NCI-H1092 treated with DMSO at 0.1 percent for 48 hours (cell line): ENCODE measurements around the gene GADD45B.

Source experiments
- DNase-seq: peaks from one replicate; lab custom pipeline; 2025; lab: John Stamatoyannopoulos, UW

GADD45B gene

GRCh38 chr19:2475702-2476450, at the start of gene GADD45B:
Gene GADD45B, plus strand, starts transcription at chr19:2476127. Its CDS starts 232 bp downstream, at chr19:2476359.
- DNase-seq = peak; percentile 89

GRCh38 chr19:2426611-2427428, 49.1 kb upstream of the GADD45B start:
- peak; percentile 25 for DNase-seq

GRCh38 chr19:2427429-2428320, 48.3 kb upstream of the GADD45B start, which contains the start of gene TIMM13:
Gene TIMM13, minus strand, starts transcription at chr19:2427586. Its CDS starts 53 bp downstream, at chr19:2427533.
- peak; percentile 97 for DNase-seq

GRCh38 chr19:2428321-2428690, 47.6 kb upstream of the GADD45B start:
- peak; percentile 50 for DNase-seq

- peak; percentile 44 for DNase-seq
Observed at GRCh38 chr19:2428756-2429711, 46.9 kb upstream of the GADD45B start.

DNA sequence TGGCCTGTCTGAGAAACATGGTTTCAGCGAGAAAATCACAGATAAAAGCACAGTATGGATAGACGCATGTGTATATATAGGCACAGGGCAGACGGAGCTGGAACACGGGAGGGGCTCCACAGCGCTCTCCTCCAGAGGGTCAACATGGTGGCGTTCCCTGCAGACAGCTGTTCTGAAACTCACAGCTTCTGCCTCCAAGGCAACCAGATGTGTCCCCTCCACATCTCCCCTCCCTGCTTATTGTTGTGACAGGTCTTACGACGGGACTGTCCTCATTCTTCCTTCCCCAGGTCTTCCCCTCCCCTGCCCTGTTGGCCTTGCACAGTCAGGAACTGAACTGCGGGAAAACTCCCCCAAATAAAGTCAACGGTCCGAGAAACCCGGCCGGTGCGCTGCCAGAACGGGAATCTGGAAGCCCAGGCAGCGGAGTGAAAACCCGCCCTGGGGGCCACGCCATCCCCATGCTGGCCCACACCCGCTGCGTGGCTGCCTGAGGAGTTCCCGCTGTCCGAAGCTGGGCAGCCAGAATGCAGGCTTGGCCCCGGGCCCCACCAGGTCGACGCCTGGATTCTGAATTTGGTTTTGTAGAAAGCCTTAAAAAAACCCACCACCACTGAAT, 45.9 kb upstream of the GADD45B start:
- DNase-seq = no peak

GRCh38 chr19:2431318-2432055, 44.4 kb upstream of the GADD45B start:
- DNase-seq = no peak

DNA sequence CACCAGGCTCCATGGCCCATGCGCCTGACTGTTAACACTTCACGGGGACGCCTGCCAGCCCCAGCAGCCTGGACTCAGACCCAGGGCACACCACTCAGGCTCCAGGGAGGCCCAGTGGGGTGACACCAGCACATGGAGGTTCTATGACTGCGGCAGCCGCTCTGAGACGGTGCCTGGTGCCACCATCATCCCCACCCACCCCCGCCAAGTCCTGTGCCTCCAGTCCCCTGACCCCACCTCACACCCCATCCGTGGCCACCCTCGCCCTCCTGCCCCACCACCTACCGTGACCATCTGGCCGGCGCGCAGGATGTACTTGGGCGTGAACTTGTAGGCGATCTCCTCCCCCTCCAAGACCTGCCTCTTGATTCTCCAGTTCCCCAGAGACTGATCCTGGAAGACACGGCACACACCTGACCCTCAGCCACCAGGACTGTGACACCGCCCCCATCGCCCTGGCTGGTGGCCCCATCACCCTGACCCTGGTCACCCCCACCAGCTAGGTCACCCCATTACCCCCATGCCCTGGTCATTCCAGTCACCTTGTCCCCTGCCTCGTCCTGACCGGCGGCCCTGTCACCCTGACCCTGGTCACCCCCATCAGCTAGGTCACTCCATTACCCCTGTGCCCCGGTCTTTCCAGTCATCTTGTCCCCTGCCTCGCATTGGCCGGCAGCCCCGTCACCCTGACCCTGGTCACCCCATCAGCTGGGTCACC, 43.6 kb upstream of the GADD45B start:
- no peak for DNase-seq

- no peak for DNase-seq
Observed at GRCh38 chr19:2433854-2434253, 42.1 kb upstream of the GADD45B start.

GRCh38 chr19:2434267-2434666, 41.7 kb upstream of the GADD45B start:
- no peak for DNase-seq

GRCh38 chr19:2434721-2435265, 41.1 kb upstream of the GADD45B start:
- no peak for DNase-seq

DNA sequence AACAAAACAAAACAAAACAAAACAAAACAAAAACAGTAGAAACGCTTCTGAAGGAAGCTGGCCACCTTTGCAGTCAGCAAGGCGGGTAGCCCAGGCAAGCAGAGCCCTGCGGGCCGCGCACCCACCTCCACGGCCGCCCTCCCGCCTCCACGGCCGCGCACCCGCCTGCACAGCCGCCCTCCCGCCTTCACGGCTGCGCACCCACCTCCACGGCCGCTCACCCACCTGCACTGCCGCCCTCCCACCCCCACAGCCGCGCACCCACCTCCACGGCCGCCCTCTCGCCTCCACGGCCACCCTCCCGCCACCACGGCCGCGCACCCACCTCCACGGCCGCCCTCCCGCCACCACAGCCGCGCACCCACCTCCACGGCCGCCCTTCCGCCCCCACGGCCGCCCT, 39.5 kb upstream of the GADD45B start:
- no peak for DNase-seq

DNA sequence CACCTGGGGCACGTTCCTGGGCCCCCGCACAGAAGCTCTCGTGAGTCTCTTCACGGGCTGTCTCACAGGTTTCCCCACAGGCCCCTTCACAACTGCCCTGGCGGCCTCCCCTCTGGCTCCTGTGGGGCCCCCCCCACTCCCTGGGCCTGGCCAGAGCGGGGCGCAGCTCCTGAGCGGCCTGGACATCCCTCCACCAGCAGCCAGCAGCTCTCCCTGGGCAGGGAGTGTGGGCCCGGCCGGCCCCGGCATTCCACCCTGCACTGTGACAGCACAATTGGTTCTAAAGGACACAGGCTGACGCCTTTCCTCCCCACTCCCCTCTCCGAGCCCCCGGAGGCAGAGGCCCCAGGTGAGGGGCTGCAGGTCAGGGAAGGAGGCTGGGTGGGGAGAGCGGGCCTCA, 39.0 kb upstream of the GADD45B start:
- DNase-seq = no peak

DNA sequence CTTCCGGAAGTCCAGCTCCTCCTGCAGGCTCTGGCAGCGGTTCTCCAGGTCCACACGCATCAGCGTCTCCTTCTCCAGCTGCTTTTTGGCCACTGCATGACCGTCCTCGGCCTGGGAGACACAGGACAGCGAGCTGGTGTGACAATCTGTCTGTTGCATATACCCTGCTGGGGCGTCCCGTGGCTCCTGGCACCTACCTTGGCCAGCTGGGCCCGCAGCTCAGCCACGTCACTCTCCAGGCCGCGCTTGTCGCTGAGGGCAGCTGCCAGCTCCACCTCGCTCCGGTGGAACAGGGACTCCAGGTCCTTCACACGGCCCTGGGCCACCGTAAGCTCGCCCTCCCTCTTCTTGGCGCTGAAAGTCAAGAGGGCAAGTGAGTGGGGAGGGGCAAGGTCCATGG, 37.7 kb upstream of the GADD45B start:
- no peak for DNase-seq

DNA sequence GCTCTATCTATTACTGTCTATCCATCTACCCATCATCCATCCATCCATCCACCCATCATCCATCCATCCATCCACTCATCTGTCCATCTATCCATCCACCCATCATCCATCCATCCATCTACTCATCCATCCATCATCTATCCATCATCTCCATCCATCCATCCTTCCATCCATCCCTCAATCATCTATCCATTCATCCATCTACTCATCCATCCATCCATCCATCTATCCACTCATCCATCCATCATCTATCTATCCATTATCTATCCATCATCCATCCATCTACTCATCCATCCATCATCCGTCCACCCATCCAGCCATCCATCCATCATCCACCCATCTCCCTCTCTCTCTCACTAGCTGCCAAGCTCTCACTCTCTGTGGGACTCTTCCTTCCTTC, 35.4 kb upstream of the GADD45B start:
- DNase-seq = no peak

DNA sequence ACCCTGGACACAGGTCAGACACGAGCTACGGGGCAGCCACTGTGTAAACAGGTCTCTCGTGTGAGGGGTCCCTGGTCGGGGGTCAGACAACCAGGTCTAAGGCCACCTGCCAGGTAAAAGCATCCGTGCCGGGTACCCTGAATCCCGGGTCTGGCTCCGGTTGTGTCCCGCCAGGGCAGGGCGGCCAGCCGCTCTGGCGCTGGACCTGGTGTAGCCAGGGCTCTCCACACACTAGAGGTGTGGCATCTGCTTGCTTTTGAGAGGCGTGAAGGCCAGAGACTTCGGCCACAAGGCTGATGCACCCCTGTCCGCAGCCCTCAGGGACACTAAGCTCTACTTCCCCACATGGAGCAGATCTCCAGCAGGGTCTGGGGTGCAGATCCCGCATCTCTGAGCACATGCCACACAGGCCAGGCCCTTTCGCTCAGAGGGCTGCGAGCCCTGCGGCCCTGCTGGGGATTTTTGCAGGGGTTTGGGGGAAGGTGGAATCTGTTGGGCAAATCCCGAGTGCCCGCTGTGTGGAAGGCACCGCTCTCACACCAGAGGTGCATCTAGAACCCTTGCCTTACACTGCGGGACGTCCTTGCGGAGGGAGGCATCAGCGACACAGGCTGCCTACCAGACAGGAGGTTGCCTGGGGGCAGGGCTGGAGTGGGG, 34.7 kb upstream of the GADD45B start:
- no peak for DNase-seq

GRCh38 chr19:2443116-2443784, 32.7 kb upstream of the GADD45B start:
- no peak for DNase-seq

DNA sequence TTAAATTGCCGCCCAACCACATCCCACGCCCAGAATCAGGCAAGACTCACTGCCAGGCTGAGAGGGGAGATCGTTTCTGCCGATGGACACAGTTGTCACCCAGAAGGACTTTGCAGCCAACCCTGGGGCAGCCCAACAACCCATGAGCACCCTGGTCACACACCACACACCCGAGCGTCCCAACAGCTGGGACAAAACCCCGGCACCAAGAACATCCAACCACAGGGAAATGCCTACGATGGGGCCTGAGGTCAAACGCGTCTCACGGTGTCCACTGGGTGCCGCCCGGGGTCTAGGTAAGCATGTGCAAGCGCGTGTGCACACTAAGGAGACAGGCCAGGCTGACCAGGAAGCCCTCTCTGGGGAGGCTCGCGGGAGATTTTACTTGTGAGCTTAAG, 32.1 kb upstream of the GADD45B start:
- no peak for DNase-seq
